ENCODE results near the gene ETS2.

The ETS2 gene

GRCh38 chr21:38858026-38858811 is 52.5 kb downstream of the ETS2 start:
- no peak for DNase-seq (ENCODE audit: low read depth in 4 of 4, low spot score in 1 of 4)

DNA sequence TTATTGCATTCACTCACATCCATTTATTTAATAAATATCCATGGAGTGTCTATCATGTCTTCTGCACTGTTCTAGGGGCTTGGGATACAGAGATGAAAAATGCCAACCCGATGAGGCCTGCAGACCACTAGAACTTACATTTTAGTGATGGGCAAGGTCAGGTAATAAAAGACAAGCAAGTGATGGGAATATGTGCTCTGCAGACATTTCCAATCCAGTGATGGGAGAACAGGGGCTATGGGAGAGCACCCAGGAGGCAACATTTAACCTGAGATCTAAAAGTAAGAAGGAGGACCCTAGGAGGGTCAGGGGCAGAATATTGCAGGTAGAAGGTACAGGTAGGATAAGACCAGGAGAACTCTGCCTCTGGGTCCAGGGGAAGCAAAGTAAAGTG is 53.1 kb downstream of the ETS2 start:
- no peak for DNase-seq (ENCODE audit: low read depth in 4 of 4, low spot score in 1 of 4)

- no peak for DNase-seq (ENCODE audit: low read depth in 4 of 4, low spot score in 1 of 4)
These were observed 54.1 kb downstream of the ETS2 start for GRCh38 chr21:38859852-38860251.

GRCh38 chr21:38861056-38861455 is 55.3 kb downstream of the ETS2 start:
- no peak for DNase-seq (ENCODE audit: low read depth in 4 of 4, low spot score in 1 of 4)

DNA sequence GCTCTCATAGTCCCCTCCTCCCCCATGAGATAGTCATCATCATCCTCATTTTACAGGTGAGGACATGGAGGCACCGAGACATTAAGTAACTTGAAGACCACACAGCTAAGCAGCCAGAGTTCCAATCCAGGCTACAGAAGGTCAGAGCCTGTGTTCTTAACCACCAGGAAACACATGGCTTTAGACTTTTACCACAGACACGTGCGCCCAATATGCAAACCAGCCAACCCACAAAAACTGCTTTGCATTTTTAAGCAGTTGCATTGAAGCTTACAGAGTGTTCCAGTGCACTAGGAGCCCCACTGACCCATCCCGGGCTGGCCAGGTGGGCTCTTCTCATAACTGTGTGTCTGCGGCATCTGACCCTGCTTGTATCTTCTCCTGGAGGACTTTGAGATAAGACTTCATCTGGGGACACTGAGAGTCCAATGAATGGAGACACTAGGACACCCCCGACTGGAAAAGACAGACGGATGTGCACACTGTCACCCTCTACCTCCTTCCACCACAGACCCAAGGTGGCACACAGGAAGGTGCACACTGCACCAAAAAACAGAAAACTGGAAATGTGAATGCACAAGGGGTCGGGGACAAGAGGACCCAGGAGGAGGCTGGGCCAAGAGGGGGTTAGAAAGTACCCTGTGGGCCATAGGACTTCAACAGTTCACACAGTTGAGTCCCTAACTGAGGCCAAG is 56.4 kb downstream of the ETS2 start:
- no peak for DNase-seq (ENCODE audit: low read depth in 4 of 4, low spot score in 1 of 4)

DNA sequence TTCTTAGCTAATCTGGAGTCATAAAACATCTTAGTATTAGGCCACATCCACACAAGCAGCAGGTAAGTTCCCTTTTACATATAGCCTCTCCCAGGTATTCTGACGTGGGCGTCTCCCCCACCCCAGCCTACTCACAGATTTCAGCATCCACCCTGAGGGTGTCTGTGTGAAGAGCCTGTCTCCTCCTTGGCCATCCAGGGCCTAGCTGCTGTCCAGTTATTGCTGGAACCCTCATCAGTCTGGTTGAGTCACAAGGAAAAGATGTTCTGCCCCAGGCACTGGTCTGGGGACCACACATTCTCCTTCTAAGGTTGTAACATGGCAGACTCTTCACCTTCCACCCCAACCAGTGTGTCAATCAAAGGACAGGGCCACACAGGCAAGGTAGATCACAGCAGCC is 57.6 kb downstream of the ETS2 start:
- no peak for DNase-seq (ENCODE audit: low read depth in 4 of 4, low spot score in 1 of 4)

DNA sequence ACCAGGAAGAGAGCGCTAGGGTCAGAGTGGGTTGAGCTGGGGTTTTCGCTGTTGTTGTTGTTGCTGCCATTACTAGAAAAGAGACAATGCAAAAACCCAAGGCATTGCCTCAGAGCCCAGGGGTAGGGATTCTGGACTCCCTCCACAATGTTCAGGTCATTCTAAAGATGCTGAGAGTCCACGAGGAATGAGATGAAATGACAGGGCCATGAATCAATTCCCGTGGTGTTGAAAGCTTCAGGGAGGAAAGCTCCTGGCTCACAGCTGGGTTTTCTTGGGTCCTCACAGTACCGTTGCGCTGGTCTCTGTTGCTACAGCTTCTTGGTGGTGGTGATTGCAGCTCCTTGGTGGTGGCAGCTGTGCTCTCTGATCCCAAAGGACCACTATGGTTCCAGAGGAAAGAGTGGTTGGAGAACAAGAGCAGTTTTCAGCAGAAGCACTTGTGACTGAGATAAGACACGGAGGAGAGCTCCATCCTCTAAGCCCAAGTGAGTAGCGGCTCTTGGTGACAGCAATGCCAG is 58.2 kb downstream of the ETS2 start:
- no peak for DNase-seq (ENCODE audit: low read depth in 4 of 4, low spot score in 1 of 4)

GRCh38 chr21:38864964-38865363 is 59.2 kb downstream of the ETS2 start:
- DNase-seq (ENCODE audit: low read depth in 4 of 4, low spot score in 1 of 4): no peak

DNA sequence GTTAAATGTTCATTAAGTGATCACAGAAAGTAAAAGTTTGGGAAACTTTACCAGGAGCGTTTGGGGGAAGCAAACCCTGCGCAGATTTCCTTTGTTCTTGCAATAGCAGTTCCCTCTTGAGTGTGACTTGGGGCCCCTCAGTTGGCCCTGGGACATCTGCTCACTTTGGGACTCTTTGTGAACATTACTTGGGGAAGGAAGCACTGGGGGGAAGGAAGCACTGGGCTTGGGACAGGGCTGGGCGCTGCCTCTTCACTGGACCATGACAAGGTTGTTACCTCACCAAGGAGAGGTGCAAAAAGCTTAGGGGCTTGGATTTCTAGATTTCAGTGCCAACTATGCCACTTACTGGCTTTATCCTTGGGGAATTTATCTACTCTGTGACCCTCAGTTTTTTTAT is 63.5 kb downstream of the ETS2 start:
- no peak for DNase-seq (ENCODE audit: low read depth in 4 of 4, low spot score in 1 of 4)

GRCh38 chr21:38869946-38870345 is 64.2 kb downstream of the ETS2 start:
- no peak for DNase-seq (ENCODE audit: low read depth in 4 of 4, low spot score in 1 of 4)

All from stimulated activated CD4-positive, alpha-beta T cell treated with anti-CD3 and anti-CD28 coated beads, Interleukin-1b, Interleukin-23, amount 100 ng/mL, for 24 hours (primary cell).